Activated CD8-positive, alpha-beta T cell treated with anti-CD3 and anti-CD28 coated beads for 36 hours (primary cell): ENCODE measurements around the gene NOD1. TPM values are rescaled to one million over a fixed set of nuclear protein-coding genes. Genes with fewer than 3 reads are reported as not detected.

ENCODE experiments used
- ATAC-seq: fragments of 200-7000 bp; cut with Tn5 transposase; one replicate; pipeline ENCODE4 v1.10.0; 2021; ENCODE audit warnings: mild to moderate bottlenecking, moderate library complexity
- CTCF ChIA-PET: fragments of 350-600 bp; sonication (Branson Sonifier 250); formaldehyde crosslinking; loops from one replicate; lab custom pipeline; 2021; ENCODE audit warnings: antibody characterized with exemption; lab: Charles Lee
- POLR2A ChIA-PET: fragments of 350-600 bp; sonication (Branson Sonifier 250); formaldehyde crosslinking; loops from one replicate; lab custom pipeline; 2021; ENCODE audit warnings: antibody characterized with exemption; lab: Charles Lee
- DNase-seq: peaks from one replicate; pipeline ENCODE4 v3.0.0-alpha.2; 2020
- H3K27ac Mint-ChIP-seq: one replicate; pipeline ENCODE4 v1.8.0; 2021; ENCODE audit warnings: mild to moderate bottlenecking, mixed read lengths
- H3K27me3 Mint-ChIP-seq: one replicate; pipeline ENCODE4 v1.8.0; 2021; ENCODE audit warnings: mixed read lengths
- H3K36me3 Mint-ChIP-seq: one replicate; pipeline ENCODE4 v1.8.0; 2021; ENCODE audit warnings: low read depth, mixed read lengths
- H3K4me1 Mint-ChIP-seq: one replicate; pipeline ENCODE4 v1.8.0; 2021; ENCODE audit warnings: low read depth, mixed read lengths
- H3K4me3 Mint-ChIP-seq: one replicate; pipeline ENCODE4 v1.8.0; 2021; ENCODE audit warnings: mild to moderate bottlenecking, moderate library complexity, mixed read lengths
- H3K9me3 Mint-ChIP-seq: one replicate; pipeline ENCODE4 v1.8.0; 2021; ENCODE audit warnings: mixed read lengths
- intact Hi-C: fragments of 100-400 bp; cut with micrococcal nuclease; formaldehyde crosslinking; loops from one replicate; pipeline ENCODE4 v1.10.0; 2022
- total RNA-seq, 2 experiments: library from RNA; stranded (reverse); gene quantifications; one replicate each; pipeline ENCODE4 v1.2.3, GENCODE V29; 2021
- TF ChIP-seq, protein P1 (sequence below): fragments of 200-600 bp; IDR thresholded peaks from one replicate; pipeline ENCODE4 v1.8.0; 2022; ENCODE audit warnings: antibody characterized with exemption, mild to moderate bottlenecking

NOD1 gene
- total RNA-seq, 2 experiments from 2014 or later = 11.5 to 12.5 TPM

DNA sequence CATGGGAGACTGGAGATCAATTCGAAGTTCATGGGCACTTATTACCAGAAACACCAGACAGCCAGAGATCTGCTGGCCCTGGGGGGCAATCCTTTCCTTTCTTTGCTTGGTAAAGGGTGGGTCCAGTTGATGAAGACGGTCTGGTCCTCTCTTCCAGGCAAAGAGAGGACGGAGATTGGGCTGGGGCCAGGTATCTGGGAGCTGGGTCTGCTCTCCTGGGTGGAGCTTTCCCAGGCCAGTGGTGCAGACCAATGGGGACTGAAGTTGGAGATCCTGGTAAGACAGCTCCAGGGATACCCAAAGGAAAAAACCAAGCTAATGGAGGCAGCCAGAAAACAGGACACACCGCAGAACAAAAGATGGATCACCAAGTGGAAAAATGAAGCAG, 18.3 kb downstream of the NOD1 start:
- ATAC-seq (no peak), DNase-seq (no peak)
- H3K27ac Mint-ChIP-seq = no peak overlapping the region
- no peak overlapping the region for H3K4me3 Mint-ChIP-seq
- H3K36me3 Mint-ChIP-seq = peaks cover 8% of the 10 kb centered on the region
- POLR2A ChIA-PET = no interaction called here
- H3K27me3 Mint-ChIP-seq = no peaks in the 10 kb centered on the region
- TF ChIP-seq, protein P1, sequence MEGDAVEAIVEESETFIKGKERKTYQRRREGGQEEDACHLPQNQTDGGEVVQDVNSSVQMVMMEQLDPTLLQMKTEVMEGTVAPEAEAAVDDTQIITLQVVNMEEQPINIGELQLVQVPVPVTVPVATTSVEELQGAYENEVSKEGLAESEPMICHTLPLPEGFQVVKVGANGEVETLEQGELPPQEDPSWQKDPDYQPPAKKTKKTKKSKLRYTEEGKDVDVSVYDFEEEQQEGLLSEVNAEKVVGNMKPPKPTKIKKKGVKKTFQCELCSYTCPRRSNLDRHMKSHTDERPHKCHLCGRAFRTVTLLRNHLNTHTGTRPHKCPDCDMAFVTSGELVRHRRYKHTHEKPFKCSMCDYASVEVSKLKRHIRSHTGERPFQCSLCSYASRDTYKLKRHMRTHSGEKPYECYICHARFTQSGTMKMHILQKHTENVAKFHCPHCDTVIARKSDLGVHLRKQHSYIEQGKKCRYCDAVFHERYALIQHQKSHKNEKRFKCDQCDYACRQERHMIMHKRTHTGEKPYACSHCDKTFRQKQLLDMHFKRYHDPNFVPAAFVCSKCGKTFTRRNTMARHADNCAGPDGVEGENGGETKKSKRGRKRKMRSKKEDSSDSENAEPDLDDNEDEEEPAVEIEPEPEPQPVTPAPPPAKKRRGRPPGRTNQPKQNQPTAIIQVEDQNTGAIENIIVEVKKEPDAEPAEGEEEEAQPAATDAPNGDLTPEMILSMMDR = no peak
- no peaks in the 10 kb centered on the region for H3K9me3 Mint-ChIP-seq
- intact Hi-C loops = no loop called here
- peaks cover 6% of the 10 kb centered on the region for H3K4me1 Mint-ChIP-seq
- CTCF ChIA-PET = interaction anchor here (0.8 kb wide), 1 partner anchor 13 kb away, joined by 3 read pairs; no protein-coding TSS in a partner anchor

DNA sequence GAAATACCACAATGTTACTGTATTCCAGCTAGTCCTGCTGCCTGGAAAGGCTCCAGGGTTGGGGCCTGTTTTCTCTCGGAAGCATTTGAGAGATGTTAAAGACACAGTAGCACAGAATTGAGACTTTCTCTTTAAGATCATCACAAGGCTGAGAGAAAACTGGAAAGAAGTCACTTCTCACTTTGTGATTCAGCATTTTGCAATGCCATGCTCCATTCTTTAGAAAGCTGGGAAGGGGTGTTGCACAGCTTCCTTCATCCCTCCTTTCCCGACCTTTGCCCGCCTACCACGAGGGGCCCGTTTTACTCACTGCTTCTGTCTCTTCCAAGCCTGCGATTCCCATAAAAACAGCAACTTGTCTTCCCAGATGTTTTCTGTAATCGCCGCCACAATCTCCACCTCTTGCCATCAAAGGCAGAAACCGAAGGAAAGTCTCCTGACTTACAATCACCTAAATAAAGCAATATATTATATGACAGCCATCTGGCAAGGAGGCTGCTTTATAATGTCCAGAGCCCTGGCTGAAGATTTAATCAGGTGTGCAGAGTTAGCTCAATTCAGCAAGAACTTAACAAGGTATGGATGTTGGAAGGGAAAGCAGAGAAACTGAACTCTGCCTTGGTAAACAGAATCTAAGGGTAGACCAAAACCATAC, 18.9 kb downstream of the NOD1 start:
- peaks cover 8% of the 10 kb centered on the region for H3K36me3 Mint-ChIP-seq
- ChIA-PET CTCF (no interaction called here), POLR2A (no interaction called here)
- no peak overlapping the region for H3K27ac Mint-ChIP-seq
- ATAC-seq = no peak
- H3K4me1 Mint-ChIP-seq = peaks cover 5% of the 10 kb centered on the region
- TF ChIP-seq, protein P1 = no peak
- intact Hi-C loops = no loop called here
- no peaks in the 10 kb centered on the region for H3K9me3 Mint-ChIP-seq
- H3K27me3 Mint-ChIP-seq = no peaks in the 10 kb centered on the region
- no peak for DNase-seq
- H3K4me3 Mint-ChIP-seq = no peak overlapping the region

DNA sequence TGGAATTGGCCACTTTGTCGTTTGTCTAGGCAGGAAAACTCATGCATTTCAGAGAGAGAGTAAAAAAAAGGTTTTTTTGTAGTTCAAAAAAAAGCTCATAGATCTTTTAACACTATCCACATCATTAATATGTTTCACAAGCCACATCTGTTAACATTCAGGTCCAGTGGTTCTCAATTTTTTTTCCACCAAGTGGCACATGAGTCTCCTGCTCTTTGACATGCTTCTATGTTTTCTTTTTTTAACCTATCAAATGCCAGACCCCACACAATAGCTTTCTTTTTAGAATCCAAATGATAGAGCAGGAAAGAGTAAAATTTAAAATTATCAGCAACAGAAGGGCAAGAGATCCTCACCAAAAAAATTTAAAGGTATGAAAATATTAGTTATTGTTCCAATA, 20.3 kb downstream of the NOD1 start:
- POLR2A ChIA-PET = interaction anchor here (0.6 kb wide), 1 partner anchor 9 kb away, joined by 4 read pairs; no protein-coding TSS in a partner anchor
- intact Hi-C loops = no loop called here

DNA sequence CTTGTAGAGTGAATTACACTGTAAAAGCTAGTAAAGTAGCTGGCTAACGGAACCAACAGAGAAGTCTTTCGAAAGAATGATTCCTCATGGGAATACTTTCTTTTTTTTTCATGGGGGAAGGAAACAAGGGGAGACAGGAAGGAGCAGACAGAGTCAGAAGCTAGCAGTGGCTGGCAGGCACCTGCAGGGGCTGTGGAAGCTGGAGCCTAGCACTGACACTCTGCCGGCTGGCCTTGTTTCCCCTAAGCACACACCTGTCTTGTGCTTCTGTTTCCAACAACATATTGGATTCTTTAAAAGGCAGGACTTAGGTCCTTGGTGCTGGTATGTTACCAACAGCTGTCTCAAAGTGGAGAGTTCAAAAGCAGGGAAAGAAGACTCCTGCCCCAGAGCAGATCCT, 24.7 kb downstream of the NOD1 start:
- Mint-ChIP-seq H3K4me1 (no peaks in the 10 kb centered on the region), H3K27me3 (no peaks in the 10 kb centered on the region), H3K27ac (no peak overlapping the region), H3K36me3 (peaks cover 10% of the 10 kb centered on the region), H3K4me3 (no peak overlapping the region), H3K9me3 (no peaks in the 10 kb centered on the region)
- TF ChIP-seq, protein P1 = no peak
- no peak for ATAC-seq
- DNase-seq = no peak
- intact Hi-C loops = no loop called here
- ChIA-PET POLR2A (no interaction called here), CTCF (interaction anchor here (1.3 kb wide), 1 partner anchor 16 kb away, joined by 3 read pairs; no protein-coding TSS in a partner anchor)

More for the DNA sequence above, 20.3 kb downstream of the NOD1 start:
- Mint-ChIP-seq H3K27me3 (no peaks in the 10 kb centered on the region), H3K36me3 (peaks cover 10% of the 10 kb centered on the region), H3K9me3 (no peaks in the 10 kb centered on the region), H3K4me1 (peaks cover 2% of the 10 kb centered on the region), H3K4me3 (no peak overlapping the region), H3K27ac (no peak overlapping the region)
- no peak for ATAC-seq
- CTCF ChIA-PET = no interaction called here
- TF ChIP-seq, protein P1 = no peak
- no peak for DNase-seq

DNA sequence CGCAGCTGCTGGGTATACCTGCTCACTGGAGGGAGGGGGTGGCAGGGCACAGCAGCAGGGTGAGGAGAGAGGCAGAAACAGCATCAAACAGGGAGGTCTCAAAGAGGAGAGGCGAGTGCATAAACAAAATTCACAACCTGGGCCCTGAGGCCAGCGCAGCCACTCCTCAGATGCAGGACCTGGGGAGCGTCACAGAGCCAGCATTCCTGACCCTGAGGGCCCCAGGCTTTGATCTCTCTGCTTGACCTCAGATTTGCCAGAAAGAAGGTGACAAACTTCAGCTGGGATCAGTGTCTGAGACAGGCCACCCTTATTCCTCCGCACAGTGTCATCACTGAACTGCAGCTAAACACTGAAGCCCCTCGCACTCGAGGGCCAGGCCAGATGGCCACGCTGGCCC, 25.6 kb downstream of the NOD1 start:
- H3K27ac Mint-ChIP-seq = no peak overlapping the region
- POLR2A ChIA-PET = no interaction called here
- no peak for DNase-seq

More for the DNA sequence above, 25.6 kb downstream of the NOD1 start:
- H3K4me3 Mint-ChIP-seq = no peak overlapping the region
- H3K27me3 Mint-ChIP-seq = no peaks in the 10 kb centered on the region
- no peaks in the 10 kb centered on the region for H3K4me1 Mint-ChIP-seq
- TF ChIP-seq, protein P1 = no peak
- intact Hi-C loops = no loop called here
- ATAC-seq = no peak
- no peaks in the 10 kb centered on the region for H3K9me3 Mint-ChIP-seq
- CTCF ChIA-PET = no interaction called here
- peaks cover 6% of the 10 kb centered on the region for H3K36me3 Mint-ChIP-seq
